ENCODE data around the gene EYS.
"Not testable (repeated sequence)": the region's sequence is repeated elsewhere in the genome, so short reads cannot be mapped to it uniquely, and the experiment has no call there.

Gene EYS

DNA sequence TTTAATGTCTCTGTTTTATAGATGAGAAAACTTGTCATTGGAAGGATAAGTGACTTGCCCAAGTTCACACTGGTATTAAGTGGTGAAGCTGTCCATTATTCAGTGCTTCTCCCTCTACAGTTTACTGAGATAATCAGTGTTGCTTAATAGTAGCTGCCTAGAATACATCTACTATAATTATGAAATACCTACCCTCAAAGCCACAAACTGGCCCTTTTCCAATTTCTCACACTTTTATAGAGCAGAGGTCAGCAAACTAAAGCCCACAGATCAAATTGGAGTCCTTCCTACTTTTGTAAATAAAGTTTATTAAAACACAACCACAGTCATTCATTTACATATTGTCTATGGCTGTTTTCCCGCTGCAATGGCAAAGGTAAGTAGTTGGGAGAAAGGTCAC, 73.5 kb downstream of the EYS start:
- no peak for DNase-seq (ENCODE audit: low read depth)

DNA sequence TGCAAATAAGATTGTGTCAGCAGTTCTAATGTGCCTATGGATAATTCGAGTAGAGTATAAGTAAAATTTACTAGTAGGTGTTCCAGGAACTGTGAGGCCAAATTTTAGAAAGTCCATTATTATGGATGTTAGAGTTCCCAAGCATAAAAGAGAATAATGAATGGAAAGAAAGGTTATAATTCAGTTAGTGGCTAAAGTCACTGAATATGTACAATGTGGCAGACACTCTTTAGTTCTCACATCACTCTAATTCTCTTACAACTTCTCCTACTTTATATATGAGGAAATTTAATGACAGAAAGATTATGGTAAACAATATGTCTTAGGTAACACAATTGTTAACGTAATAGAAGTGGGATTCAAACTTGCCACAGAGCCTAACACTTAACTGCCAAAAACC, 75.3 kb downstream of the EYS start:
- DNase-seq (ENCODE audit: low read depth): no peak

DNA sequence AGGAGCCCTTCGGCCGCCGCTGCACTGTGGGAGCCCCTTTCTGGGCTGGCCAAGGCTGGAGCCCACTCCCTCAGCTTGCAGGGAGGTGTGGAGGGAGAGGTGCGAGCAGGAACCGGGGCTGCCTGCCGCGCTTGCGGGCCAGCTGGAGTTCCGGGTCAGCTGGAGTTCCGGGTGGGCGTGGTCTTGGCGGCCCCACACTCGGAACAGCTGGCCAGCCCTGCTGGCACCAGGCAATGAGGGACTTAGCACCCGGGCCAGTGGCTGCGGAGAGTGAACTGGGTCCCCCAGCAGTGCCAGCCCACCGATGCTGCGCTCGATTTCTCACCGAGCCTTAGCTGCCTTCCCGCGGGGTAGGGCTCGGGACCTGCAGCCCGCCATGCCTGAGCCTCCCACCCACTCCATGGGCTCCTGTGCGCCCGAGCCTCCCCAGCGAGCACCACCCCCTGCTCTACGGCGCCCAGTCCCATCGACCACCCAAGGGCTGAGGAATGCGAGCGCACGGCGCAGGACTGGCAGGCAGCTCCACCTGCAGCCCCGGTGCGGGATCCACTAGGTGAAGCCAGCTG, 79.5 kb downstream of the EYS start:
- DNase-seq (ENCODE audit: low read depth): not testable (repeated sequence)

DNA sequence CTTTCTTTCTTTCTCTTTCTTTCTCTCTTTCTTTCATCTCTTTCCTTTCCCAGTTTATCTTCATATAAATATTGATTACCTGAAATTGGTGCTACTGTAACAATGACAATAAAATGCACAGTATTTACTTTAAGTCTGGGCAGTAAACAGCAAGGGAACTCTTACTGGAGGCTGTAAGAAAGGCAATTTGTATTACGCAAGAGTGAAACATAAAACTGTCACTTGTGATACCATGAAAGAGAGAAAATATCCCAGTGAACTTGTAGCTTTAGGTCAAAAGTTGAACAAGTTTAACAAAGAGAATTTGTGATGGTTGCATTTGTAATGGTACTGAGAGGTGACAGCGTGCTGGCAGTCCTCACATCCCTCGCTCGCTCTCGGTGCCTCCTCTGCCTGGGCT, 80.0 kb downstream of the EYS start:
- no peak for DNase-seq (ENCODE audit: low read depth)

DNA sequence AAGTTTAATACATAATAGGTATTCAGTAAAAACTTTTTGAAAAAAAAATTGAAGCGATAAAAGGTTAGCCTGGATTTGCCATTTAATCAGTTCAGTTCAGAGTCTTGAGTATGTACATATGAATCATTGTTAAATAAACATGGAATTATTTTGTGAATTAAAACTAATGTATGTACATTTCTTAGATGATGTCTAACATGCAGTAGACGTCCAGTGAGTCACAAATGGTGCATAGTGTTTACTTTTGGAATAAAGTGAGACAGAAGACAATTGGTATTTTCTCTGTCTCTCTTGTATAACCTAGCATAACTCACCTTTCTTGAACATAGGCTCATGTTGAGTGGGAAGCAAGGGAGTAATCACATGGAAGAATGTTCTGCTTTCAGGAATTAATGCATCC, 83.5 kb downstream of the EYS start:
- no peak for DNase-seq (ENCODE audit: low read depth)

DNA sequence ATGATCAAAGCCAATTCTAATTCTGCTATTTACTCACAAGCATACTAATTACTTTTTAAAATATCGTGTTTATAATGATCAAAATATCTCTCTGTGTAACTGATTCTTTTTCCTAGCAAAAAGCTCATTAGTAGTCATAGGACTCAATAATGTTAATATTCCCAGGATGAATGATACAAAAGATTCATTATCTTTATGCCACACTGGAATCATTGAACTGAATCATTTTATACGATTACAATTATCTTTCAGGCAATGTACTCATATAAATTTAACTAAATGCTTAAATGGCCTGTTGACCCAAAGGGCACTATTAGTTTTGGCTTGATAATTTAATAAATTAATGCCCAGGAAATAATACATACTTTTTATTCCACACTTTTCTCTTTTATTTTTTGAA, 96.3 kb downstream of the EYS start:
- DNase-seq (ENCODE audit: low read depth): no peak

DNA sequence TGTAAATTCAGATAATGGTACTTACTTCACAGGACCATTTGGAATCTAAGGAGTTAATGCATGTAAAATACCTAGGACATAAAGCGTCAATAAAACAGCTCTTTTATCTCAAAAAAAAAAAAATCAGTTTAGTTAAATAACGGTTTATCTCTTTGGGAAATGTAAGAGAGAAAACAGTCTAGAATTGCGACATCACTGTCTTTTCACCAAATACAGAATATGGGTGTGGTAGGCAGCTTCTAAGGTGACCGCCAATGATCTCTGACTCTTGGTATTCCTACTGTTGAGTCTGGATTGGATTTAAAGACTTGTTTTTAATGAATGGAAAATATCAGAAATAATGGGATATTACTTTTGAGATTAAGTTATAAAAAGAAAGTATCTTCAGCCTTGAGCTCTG, 111.5 kb downstream of the EYS start:
- no peak for DNase-seq (ENCODE audit: low read depth)

DNA sequence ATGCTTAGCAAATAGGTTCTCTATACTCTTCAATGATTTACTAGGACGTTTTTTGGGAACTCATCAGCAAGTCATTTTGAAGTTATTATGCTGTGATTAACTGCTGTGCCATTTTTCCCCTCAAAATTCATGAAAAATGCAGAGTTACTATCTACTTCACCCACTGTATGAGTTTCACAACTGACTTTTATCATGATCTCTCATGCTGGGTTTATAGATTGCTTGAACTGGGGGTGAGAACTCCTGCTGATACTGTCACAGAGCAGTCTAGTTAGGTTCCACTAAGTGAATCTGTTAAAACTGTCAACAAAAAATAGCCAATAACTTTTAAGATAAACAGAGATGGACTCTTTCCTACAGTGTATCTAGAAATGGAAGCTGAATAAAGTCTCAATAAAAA, 136.7 kb downstream of the EYS start:
- DNase-seq (ENCODE audit: low read depth): no peak

DNA sequence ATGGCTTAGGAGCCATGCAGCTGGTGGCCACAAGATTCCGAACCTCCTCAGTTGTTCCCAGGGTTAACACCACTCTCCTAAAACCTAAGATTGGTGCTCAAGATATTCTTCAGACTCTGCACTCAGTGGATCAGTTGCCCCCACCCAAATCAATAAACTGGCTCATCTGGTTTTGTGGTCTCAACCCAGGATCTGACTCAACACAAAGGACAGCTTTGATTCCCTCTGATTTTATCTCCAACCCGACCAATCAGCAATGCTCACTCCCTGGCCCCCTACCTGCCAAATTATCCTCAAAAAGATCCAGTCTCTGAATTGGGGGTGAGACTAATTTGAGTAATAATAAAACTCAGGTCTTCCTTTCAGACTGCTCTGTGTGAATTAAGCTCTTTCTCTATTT, 137.5 kb downstream of the EYS start:
- DNase-seq (ENCODE audit: low read depth): no peak

DNA sequence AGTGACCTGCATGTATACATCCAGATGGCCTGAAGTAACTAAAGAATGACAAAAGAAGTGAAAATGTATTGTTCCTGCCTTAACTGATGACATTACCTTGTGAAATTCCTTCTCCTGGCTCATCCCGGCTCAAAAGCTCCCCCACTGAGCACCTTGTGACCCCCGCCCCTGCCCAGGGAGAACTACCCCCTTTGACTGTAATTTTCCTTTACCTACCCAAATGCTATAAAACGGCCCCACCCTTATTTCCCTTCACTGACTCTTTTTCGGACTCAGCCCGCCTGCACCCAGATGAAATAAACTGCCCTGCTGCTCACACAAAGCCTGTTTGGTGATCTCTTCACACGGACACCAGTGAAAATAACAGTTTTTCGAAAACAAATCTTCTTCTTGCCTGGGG, 138.0 kb downstream of the EYS start:
- not testable (repeated sequence) for DNase-seq (ENCODE audit: low read depth)

DNA sequence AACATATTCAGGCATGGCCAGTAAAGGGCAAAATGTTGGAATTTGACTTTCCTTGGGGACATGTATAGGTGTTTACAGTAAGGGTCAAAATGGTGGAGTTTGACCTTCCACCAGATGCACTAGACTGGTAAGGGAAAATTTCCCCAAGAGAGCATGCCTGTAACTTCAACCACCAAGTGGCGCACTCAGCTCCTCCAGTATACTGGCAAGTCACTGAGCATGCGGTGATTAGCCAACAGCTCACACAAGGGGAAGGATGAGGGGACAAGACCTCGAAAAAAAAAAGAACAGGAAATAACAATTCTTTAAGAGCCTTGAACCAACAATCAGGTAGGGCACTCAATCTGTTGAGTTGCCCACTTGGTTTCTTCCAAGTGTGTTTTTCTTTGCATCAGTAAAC, 140.9 kb downstream of the EYS start:
- DNase-seq (ENCODE audit: low read depth): no peak

DNA sequence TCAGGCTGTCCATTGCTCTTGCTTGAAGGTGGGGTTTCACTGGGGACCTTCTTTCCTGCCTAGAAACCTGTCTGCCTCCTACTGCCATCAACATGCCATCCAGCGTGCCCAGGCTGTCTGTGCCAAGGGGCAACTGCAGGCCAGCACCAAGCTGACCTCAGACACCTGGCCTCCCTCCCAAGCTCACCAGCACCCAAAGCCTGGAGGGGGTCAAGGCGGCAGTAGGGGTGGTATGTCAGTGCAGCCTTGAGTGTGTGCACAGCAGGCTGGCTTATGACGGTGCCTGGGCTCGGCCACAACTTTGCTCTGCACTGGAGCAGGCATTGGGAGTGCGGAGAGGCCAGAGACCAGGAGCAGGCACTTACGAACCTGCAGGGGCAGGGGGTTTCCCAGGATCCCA, 149.0 kb downstream of the EYS start:
- DNase-seq (ENCODE audit: low read depth): no peak

DNA sequence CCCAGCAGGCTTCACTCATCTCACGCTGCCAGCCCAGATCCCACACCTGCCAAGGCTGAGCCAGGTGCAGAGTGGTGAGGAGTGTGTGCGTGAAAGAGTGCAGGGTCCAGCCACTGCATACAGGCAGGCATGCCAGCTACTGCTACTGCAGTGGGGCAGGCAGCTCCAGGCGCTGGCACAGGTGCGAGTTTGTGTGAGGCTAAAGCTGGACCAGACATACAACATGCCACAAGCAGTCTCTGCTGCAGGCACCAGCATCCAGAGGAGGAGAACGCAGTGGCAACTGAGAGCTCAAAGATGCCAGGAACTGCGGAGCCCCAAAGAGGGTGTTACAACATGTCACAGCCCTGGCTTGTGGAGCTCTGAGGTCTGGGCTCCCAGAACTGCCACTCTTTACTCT, 149.8 kb downstream of the EYS start:
- DNase-seq (ENCODE audit: low read depth): no peak

DNA sequence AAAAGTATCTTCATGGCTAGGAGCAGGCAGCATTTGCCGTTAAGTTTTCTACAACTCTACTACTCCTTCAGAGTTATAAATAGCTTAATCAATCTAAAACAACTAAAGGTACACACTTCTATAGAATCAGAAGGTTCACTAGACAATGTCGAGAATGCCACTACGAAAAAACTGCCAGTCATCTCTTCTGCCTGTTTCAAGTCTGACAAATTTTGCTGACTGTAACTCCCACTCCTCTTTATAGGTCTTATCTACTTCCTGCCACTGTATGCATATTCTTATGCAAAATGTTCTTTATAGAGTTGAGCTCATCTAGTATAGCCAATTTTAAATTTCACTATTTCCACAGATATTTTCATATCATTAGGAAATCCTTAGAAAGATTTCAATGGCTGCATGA, 160.1 kb downstream of the EYS start:
- DNase-seq (ENCODE audit: low read depth): peak; percentile 17

DNA sequence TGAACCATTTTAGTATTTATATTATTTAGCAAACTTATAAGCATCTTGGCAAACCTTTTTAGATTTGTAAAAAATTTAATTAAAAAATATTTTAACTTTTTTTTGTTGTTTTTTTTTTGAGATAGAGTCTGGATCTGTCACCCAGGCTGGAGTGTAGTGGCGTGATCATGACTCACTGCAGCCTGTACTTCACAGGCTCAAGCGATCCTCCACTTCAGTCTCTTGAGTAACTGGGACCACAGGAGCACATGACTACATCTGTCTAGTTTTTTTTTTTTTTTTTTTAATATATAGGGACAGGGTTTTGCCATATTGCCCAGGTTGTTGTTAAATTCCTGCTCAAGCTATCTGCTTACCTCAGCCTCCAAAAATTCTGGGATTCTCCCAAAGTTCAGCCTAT, 161.1 kb downstream of the EYS start:
- no peak for DNase-seq (ENCODE audit: low read depth)

DNA sequence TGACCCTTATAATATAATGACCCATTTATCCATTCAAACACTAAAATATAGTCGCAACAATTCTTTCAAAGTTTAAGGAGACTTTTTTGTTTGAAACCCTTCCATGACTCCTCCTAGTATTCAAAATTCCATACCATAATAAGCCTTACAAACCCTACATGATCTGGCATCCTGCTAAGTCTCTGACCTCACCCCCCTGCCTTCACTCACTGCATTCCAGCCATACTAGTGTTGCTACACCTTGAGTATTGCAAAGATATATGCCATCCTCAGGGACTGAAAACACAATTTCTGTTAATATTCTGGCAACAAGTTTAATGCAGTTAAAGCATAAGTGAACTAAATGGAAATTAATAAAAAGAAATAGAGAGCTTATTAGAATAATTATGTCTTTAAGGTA, 168.4 kb downstream of the EYS start:
- no peak for DNase-seq (ENCODE audit: low read depth)

DNA sequence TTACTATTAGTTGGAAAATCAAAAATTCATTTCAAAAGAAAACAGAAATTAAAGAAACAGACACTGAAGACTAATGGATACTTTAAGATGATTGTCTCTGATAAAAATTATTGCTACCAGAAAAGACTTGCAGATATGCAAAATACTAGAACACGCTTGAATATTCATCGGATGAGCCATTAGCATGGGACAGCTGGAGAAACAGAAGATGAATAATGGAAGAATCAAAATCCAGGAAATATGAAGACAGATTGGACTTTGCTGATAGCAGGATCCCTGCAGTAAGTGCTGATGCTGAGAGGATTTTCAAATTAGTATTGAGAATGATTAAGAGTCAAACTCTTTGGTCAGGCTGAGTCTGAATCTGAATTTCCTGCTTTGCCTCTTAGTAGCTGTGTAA, 169.4 kb downstream of the EYS start:
- no peak for DNase-seq (ENCODE audit: low read depth)

DNA sequence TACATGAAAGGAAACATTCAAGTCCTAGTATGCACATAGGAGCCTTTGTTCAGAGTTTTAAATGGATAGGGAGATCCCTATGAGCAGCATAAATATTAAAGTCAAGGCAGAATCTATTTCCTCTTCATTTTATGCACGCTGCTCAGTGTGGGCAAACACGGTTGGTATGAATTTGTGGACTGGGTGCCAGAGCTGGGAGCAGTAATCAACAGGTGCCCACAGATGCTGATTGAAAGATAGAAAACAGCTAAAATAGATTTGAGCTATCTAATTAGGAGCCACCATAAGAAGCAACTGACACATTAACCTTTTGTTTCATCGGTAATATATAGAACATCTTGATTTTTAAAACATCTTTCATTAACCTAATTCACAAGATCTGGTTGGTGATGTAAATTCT, 175.5 kb downstream of the EYS start:
- no peak for DNase-seq (ENCODE audit: low read depth)

DNA sequence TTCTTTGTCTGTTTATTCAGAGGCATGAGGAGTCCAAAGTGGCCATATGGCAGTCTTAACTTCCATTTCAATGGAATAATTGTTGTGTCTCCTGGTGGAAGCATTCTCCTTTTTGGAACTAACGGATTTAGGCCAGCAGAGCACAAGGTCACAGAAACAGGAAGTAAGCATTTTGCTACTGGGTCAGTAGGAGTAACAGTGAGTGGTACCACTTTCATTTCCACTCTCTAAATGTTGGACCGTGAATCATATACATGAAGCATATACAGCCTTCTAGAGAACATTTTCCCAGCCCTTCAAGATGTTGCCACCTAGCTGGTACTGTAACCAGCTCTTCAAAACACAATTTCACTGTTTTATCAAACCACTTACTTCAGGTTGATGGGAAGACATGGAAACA, 182.8 kb downstream of the EYS start:
- no peak for DNase-seq (ENCODE audit: low read depth)

DNA sequence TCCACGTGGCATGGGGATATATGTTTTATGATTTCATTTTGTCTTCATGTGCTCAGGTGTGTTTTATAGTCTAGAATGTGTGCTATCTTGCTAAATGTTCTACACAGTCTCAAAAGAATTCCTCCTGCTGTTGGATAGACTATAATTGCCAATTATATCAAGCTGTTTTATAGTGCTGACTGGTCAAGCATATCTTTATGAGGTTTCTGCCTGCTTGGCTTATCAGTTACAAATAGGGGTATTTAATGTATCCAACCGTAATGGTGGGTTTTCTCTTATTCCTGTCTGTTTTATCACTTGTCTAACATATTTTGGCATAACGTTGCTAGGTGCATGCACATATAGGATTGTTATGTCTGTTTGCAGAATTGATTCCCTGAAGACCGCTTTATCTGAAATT, 201.3 kb downstream of the EYS start:
- DNase-seq (ENCODE audit: low read depth): no peak

DNA sequence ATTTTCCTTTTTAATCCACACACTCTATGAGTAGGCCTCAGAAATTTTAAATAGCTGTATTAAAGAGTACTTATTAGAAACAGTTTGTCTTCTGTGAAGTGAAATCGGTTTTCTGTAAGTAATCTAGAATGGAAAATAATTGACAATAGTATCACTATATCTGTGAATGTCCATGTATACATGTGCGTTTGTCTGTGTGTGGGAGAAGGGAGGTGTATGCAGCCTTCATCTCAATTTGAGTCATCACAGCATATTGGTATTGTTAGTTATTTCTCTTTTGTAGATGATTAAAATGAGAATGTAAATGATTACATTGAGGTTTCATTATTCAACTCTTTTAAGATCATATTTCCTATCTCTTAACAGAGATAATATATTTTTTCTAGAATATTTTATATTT, 206.0 kb downstream of the EYS start:
- no peak for DNase-seq (ENCODE audit: low read depth)

DNA sequence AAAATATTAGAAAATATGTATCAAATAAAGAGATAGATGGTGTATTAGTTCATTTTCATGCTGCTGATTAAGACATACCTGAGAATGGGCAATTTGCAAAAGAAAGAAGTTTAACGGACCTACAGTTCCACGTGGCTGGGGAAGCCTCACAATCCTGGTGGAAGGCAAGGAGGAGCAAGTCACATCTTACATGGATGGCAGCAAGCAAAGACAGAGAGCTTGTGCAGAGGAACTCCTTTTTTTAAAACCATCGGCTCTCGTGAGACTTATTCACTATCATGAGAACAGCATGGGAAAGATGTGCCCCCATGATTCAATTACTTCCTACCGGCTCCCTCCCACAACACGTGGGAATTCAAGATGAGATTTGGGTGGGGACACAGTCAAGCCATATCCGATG, 223.4 kb downstream of the EYS start:
- not testable (repeated sequence) for DNase-seq (ENCODE audit: low read depth)

DNA sequence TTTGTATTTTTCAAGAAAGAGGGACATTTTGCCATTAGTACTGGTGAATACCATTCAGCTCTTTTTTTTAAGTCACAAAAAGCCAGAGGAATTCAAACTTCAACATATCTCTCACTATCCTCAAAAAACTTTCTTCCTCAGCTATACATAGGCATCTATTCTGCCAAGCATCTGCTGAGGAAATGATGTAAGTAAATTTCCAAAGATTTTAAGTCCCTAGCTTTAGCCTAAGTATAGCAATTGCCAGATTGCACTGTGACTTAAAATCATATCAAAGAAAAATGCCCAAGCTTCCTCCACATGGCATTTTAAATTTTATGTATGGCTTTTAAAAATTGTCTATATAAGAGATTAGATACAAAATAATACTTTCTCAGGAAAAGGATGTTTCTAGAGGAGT, 237.4 kb downstream of the EYS start:
- no peak for DNase-seq (ENCODE audit: low read depth)

DNA sequence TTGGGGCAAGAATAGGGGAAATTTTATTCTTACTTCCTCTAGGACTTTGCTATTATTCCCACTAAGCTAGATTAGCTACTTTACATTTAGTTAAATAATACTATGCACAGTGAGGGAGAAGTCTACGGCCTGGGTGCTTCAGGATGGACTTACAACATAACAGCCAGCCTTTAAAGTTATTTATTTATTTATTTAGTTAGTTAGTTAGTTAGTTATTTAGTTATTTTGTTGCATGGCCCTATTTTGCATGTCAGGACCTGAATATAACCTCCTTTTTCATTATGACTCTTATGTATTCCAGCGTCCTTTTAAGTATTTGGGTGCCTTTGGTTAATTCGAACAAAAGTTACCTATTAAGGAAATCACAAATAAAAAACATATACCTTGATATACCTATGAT, 238.7 kb downstream of the EYS start:
- no peak for DNase-seq (ENCODE audit: low read depth)

DNA sequence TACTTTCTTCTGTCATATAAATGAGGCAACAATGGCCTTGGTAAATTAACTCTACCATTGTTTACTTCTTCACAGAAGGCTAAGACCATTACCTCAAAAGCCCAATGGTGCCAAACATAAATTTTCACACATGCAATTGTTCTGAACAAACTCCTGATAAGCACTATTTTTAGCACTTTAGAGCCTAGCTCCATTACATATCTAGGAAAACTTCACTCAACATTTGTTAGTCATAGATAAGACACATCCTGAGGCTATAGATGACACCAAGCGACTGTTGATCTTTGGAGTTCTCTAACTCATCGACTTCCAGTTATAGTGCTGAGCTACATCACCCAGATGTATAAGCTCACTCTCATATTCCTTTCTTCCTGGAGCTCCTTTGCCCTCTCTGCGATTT, 245.9 kb downstream of the EYS start:
- DNase-seq (ENCODE audit: low read depth): peak; percentile 22
